Thyroid gland (tissue), 4 donors: ENCODE measurements around the gene MDH1B.

Experiments
- POLR2A ChIP-seq, 2 donors: fragments of 450-650 bp; IDR thresholded peaks; one replicate each; pipeline ENCODE4 v1.6.1; 2017; ENCODE audit warnings: antibody characterized with exemption in 2 of 2, mild to moderate bottlenecking in 2 of 2, moderate library complexity in 1 of 2
- TF ChIP-seq, protein P1 (sequence below), 6 experiments: fragments of 200-600 bp in 3 of 6; fragments of 450-650 bp in 3 of 6; sonication (generic) in 3 of 6; IDR thresholded peaks; one replicate each; pipeline ENCODE4 v1.5.1; 2016 to 2019; ENCODE audit warnings: antibody characterized with exemption in 6 of 6, mild to moderate bottlenecking in 2 of 6, inconsistent platforms in 1 of 6, moderate library complexity in 1 of 6

- TF ChIP-seq POLR2A (IDR thresholded peaks at IDR 0.05): no peak
- TF ChIP-seq, protein P1, sequence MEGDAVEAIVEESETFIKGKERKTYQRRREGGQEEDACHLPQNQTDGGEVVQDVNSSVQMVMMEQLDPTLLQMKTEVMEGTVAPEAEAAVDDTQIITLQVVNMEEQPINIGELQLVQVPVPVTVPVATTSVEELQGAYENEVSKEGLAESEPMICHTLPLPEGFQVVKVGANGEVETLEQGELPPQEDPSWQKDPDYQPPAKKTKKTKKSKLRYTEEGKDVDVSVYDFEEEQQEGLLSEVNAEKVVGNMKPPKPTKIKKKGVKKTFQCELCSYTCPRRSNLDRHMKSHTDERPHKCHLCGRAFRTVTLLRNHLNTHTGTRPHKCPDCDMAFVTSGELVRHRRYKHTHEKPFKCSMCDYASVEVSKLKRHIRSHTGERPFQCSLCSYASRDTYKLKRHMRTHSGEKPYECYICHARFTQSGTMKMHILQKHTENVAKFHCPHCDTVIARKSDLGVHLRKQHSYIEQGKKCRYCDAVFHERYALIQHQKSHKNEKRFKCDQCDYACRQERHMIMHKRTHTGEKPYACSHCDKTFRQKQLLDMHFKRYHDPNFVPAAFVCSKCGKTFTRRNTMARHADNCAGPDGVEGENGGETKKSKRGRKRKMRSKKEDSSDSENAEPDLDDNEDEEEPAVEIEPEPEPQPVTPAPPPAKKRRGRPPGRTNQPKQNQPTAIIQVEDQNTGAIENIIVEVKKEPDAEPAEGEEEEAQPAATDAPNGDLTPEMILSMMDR (IDR thresholded peaks at IDR 0.05): no peak
Observed at GRCh38 chr2:206756816-206757215, 8.3 kb downstream of the MDH1B start.
